Smooth muscle cell (in vitro differentiated cells): ENCODE measurements around the gene TNIP1. TPM values are rescaled to one million over a fixed set of nuclear protein-coding genes. Genes with fewer than 3 reads are reported as not detected.

Experiments used
- DNase-seq: peaks from one replicate; lab custom pipeline; 2025; ENCODE audit not compliant: unreplicated experiment; lab: John Stamatoyannopoulos, UW
- H2AFZ ChIP-seq: fragments of 200-600 bp; sonication (generic); 2 replicates; pipeline ENCODE4 v1.6.0; 2016; ENCODE audit warnings: antibody characterized with exemption, low read depth, mild to moderate bottlenecking
- H3F3A ChIP-seq: fragments of 200-600 bp; sonication (generic); 2 replicates; pipeline ENCODE4 v1.6.0; 2017; ENCODE audit warnings: antibody characterized with exemption, low read depth
- H3K27ac ChIP-seq: fragments of 200-600 bp; sonication (generic); 2 replicates; pipeline ENCODE4 v1.5.1; 2016; ENCODE audit warnings: low read depth, mild to moderate bottlenecking
- H3K27me3 ChIP-seq: fragments of 200-600 bp; sonication (generic); 2 replicates; pipeline ENCODE4 v1.6.1; 2016; ENCODE audit warnings: low read depth, mild to moderate bottlenecking
- H3K36me3 ChIP-seq: fragments of 200-600 bp; sonication (generic); 2 replicates; pipeline ENCODE4 v1.5.1; 2016; ENCODE audit warnings: low read depth
- H3K4me1 ChIP-seq: fragments of 200-600 bp; sonication (generic); 2 replicates; pipeline ENCODE4 v1.5.1; 2016; ENCODE audit warnings: low read depth
- H3K4me2 ChIP-seq: fragments of 200-600 bp; sonication (generic); 2 replicates; pipeline ENCODE4 v1.6.0; 2016; ENCODE audit warnings: mild to moderate bottlenecking
- H3K4me3 ChIP-seq: fragments of 200-600 bp; sonication (generic); 2 replicates; pipeline ENCODE4 v1.5.1; 2016; ENCODE audit warnings: mild to moderate bottlenecking
- H3K79me2 ChIP-seq: fragments of 200-600 bp; sonication (generic); 2 replicates; pipeline ENCODE4 v1.6.0; 2016; ENCODE audit warnings: low read depth, mild to moderate bottlenecking
- H3K9ac ChIP-seq: fragments of 200-600 bp; sonication (generic); 2 replicates; pipeline ENCODE4 v1.6.0; 2016; ENCODE audit warnings: low read depth
- H3K9me3 ChIP-seq: fragments of 200-600 bp; sonication (generic); replicated peaks from 2 replicates; pipeline ENCODE4 v1.5.1; 2016; ENCODE audit warnings: low read depth
- H4K20me1 ChIP-seq: fragments of 200-600 bp; sonication (generic); 2 replicates; pipeline ENCODE4 v1.6.0; 2016; ENCODE audit warnings: low read depth
- CTCF ChIP-seq: fragments of 200-600 bp; sonication (generic); IDR thresholded peaks from 2 replicates; pipeline ENCODE4 v1.5.1; 2017; ENCODE audit warnings: borderline replicate concordance, mild to moderate bottlenecking, antibody characterized with exemption; ENCODE audit not compliant: insufficient read depth, poor library complexity, severe bottlenecking
- WGBS: methylation state at CpG from one replicate; pipeline ENCODE4 v1.1.7; 2016; ENCODE audit warnings: low lambda C conversion rate; 5-methylcytosine and 5-hydroxymethylcytosine counted together
- polyA plus RNA-seq: library from polyadenylated mRNA; unstranded; fragments of >200 nt; fragmentation: Nextera tagmentation; extraction: Ambion mirVana; gene quantifications from 2 replicates; pipeline ENCODE4 v1.2.1, GENCODE V29; 2016
- total RNA-seq: library from RNA; depleted of rRNA; stranded (reverse); fragments of >200 nt; gene quantifications from 2 replicates; pipeline ENCODE4 v1.2.3, GENCODE V29; 2014

Gene TNIP1
- total and polyA plus RNA-seq, 2 experiments from 2014 or later, result 51.4 to 73.7 TPM

- Histone ChIP-seq H3K79me2 (no peaks in the 10 kb centered on the region), H3K9me3 (no peaks in the 10 kb centered on the region), H3K4me2 (no peak overlapping the region), H3K4me1 (no peaks in the 10 kb centered on the region), H3K27ac (no peak overlapping the region), H3K27me3 (no peaks in the 10 kb centered on the region), H2AFZ (no peak overlapping the region), H3F3A (no peaks in the 10 kb centered on the region), H3K4me3 (no peak overlapping the region), H4K20me1 (no peaks in the 10 kb centered on the region), H3K9ac (no peak overlapping the region), H3K36me3 (no peaks in the 10 kb centered on the region)
- WGBS, result 89% methylated on average over 6 of the region's 6 CpGs
- TF ChIP-seq CTCF, result no peak
- no peak for DNase-seq
Observed at GRCh38 chr5:150992705-150993104, 88.1 kb downstream of the TNIP1 start.

GRCh38 chr5:150989695-150990094, 91.1 kb downstream of the TNIP1 start:
- Histone ChIP-seq H3K4me1 (no peaks in the 10 kb centered on the region), H3K9me3 (no peaks in the 10 kb centered on the region), H3F3A (no peaks in the 10 kb centered on the region), H4K20me1 (no peaks in the 10 kb centered on the region), H3K4me2 (no peak overlapping the region), H3K4me3 (no peak overlapping the region), H2AFZ (no peak overlapping the region), H3K79me2 (no peaks in the 10 kb centered on the region), H3K36me3 (no peaks in the 10 kb centered on the region), H3K27me3 (no peaks in the 10 kb centered on the region), H3K27ac (no peak overlapping the region), H3K9ac (no peak overlapping the region)
- TF ChIP-seq CTCF, result no peak
- 40% methylated on average over 3 of the region's 3 CpGs for WGBS
- no peak for DNase-seq

- no peak for DNase-seq
- no peak overlapping the region for H3K4me2 ChIP-seq
- H3K79me2 ChIP-seq, result no peaks in the 10 kb centered on the region
- no peak overlapping the region for H2AFZ ChIP-seq
- H3K27me3 ChIP-seq, result no peaks in the 10 kb centered on the region
- no peaks in the 10 kb centered on the region for H3K4me1 ChIP-seq
- H3K9ac ChIP-seq, result no peak overlapping the region
- no peak for TF ChIP-seq CTCF
- H4K20me1 ChIP-seq, result no peaks in the 10 kb centered on the region
- no peaks in the 10 kb centered on the region for H3K36me3 ChIP-seq
- WGBS, result 86% methylated on average over 3 of the region's 3 CpGs
- no peaks in the 10 kb centered on the region for H3F3A ChIP-seq
- H3K4me3 ChIP-seq, result no peak overlapping the region
- no peaks in the 10 kb centered on the region for H3K9me3 ChIP-seq
- H3K27ac ChIP-seq, result no peak overlapping the region
Observed at GRCh38 chr5:150987746-150988145, 93.1 kb downstream of the TNIP1 start.

Other genes starting within 250 kb of the TNIP1 start
- gene IRGM, start 234.5 kb downstream of the TNIP1 start, total RNA-seq, result 0.13 TPM in 1 of 2 replicates, not detected in the other
- 0.67 TPM in 1 of 2 replicates, not detected in the other for gene IRGM, start 234.5 kb downstream of the TNIP1 start, polyA plus RNA-seq
- gene ZNF300, start 176.1 kb downstream of the TNIP1 start, total RNA-seq, result 4.9 and 6.1 TPM in 2 replicates
- gene ZNF300, start 176.1 kb downstream of the TNIP1 start, polyA plus RNA-seq, result 1.2 and 2.4 TPM in 2 replicates
- gene GPX3, start 60.4 kb downstream of the TNIP1 start, total RNA-seq, result 32.6 and 36.7 TPM in 2 replicates
- gene GPX3, start 60.4 kb downstream of the TNIP1 start, polyA plus RNA-seq, result 59.3 and 67.5 TPM in 2 replicates
- 264 and 274 TPM in 2 replicates for gene ANXA6, start 76.7 kb upstream of the TNIP1 start, total RNA-seq
- 206 and 279 TPM in 2 replicates for gene ANXA6, start 76.7 kb upstream of the TNIP1 start, polyA plus RNA-seq
- gene CCDC69, start 143.1 kb upstream of the TNIP1 start, total RNA-seq, result 1.2 and 1.8 TPM in 2 replicates
- gene CCDC69, start 143.1 kb upstream of the TNIP1 start, polyA plus RNA-seq, result 1.1 and 3.8 TPM in 2 replicates
- 35.0 and 36.1 TPM in 2 replicates for gene GM2A, start 172.2 kb upstream of the TNIP1 start, total RNA-seq
- 16.3 and 20.3 TPM in 2 replicates for gene GM2A, start 172.2 kb upstream of the TNIP1 start, polyA plus RNA-seq
- not detected in 2 replicates for gene SLC36A3, start 222.7 kb upstream of the TNIP1 start, total RNA-seq
- not detected in 2 replicates for gene SLC36A3, start 222.7 kb upstream of the TNIP1 start, polyA plus RNA-seq